Measurements from ENCODE around the gene CEMIP. TPM values are rescaled to one million over a fixed set of nuclear protein-coding genes. Genes with fewer than 3 reads are reported as not detected.

The CEMIP gene
- total RNA-seq, 6 donors from 2014 or later: 0.59 to 38.8 (median 5.7) TPM

DNA sequence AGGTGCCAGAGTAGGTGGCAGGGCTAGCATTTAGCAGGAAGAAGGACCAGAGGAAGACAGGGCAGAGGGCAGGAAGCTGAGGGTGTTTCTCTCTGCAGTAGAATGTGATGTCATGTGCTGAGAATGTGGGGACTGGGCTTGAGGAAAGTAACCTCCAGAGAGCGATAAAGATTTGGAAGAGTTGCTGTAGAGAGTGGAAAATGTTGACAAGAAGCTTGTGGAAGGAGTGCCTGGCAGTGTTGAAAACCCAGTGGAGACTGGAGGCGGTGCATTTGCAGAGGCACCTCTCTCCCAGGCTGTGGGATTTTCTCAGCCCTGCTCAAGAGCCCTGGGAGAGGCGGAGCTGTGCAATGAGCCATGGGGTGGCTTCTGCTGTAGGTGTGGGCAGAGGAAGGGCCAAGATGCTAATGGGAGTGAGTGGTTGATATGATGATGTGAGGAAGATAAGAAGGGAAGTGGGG lies 155.6 kb downstream of the CEMIP start:
- WGBS, 2 donors: 65 to 72% methylated on average over 3 of the region's 3 CpGs
- H3K9me3 ChIP-seq: no peaks in the 10 kb centered on the region
- ATAC-seq (ENCODE audit: low FRiP score in 2 of 2) (peak in 1 of 2 donors; percentile 11), DNase-seq (no peak)
- H3K36me3 ChIP-seq: peaks cover 0 to 12% (median 8%) of the 10 kb centered on the region in 4 donors
- no peak overlapping the region for H3K27ac ChIP-seq
- no peaks in the 10 kb centered on the region for H3K27me3 ChIP-seq
- no peaks in the 10 kb centered on the region for H3K4me1 ChIP-seq
- H3K4me3 ChIP-seq: no peak overlapping the region
- no peak for TF ChIP-seq EP300 (IDR thresholded peaks at IDR 0.05)
- TF ChIP-seq CTCF (IDR thresholded peaks at IDR 0.05): no peak
- no peak for TF ChIP-seq POLR2A (IDR thresholded peaks at IDR 0.05)
- no peak for TF ChIP-seq POLR2AphosphoS5 (IDR thresholded peaks at IDR 0.05)

- Histone ChIP-seq H3K27ac (no peak overlapping the region), H3K27me3 (no peaks in the 10 kb centered on the region), H3K4me3 (no peak overlapping the region), H3K36me3 (peaks cover 0 to 26% (median 20%) of the 10 kb centered on the region in 4 donors), H3K4me1 (no peaks in the 10 kb centered on the region), H3K9me3 (no peaks in the 10 kb centered on the region)
- DNase-seq (peak in 1 of 2 donors; percentile 48), ATAC-seq (ENCODE audit: low FRiP score in 2 of 2) (no peak)
- TF ChIP-seq POLR2AphosphoS5 (IDR thresholded peaks at IDR 0.05) (no peak), CTCF (IDR thresholded peaks at IDR 0.05) (no peak), EP300 (IDR thresholded peaks at IDR 0.05) (no peak), POLR2A (IDR thresholded peaks at IDR 0.05) (no peak)
- 92% methylated on average over 8 to 16 of the region's 16 CpGs for WGBS, 2 donors
Measured at GRCh38 chr15:80936288-80937078, 157.3 kb downstream of the CEMIP start.

- Histone ChIP-seq H3K27ac (no peak overlapping the region), H3K36me3 (peaks cover 3 to 39% (median 28%) of the 10 kb centered on the region in 4 donors), H3K27me3 (no peaks in the 10 kb centered on the region), H3K9me3 (no peaks in the 10 kb centered on the region), H3K4me3 (no peak overlapping the region), H3K4me1 (no peaks in the 10 kb centered on the region)
- ATAC-seq (ENCODE audit: low FRiP score in 2 of 2) (no peak), DNase-seq (no peak)
- WGBS, 2 donors: 97 to 99% methylated on average over 10 to 12 of the region's 12 CpGs
- TF ChIP-seq EP300 (IDR thresholded peaks at IDR 0.05) (no peak), CTCF (IDR thresholded peaks at IDR 0.05) (no peak), POLR2A (IDR thresholded peaks at IDR 0.05) (no peak)
Measured at GRCh38 chr15:80937718-80938117, 158.5 kb downstream of the CEMIP start.

GRCh38 chr15:80939216-80939615 lies 160.0 kb downstream of the CEMIP start:
- DNase-seq: no peak
- WGBS, 2 donors: 98 to 100% methylated on average over 3 of the region's 3 CpGs
- Histone ChIP-seq H3K27me3 (no peaks in the 10 kb centered on the region), H3K4me3 (no peak overlapping the region), H3K36me3 (peaks cover 3 to 52% (median 38%) of the 10 kb centered on the region in 4 donors), H3K27ac (no peak overlapping the region), H3K4me1 (no peaks in the 10 kb centered on the region), H3K9me3 (no peaks in the 10 kb centered on the region)
- no peak for TF ChIP-seq POLR2AphosphoS5 (IDR thresholded peaks at IDR 0.05)
- no peak for TF ChIP-seq CTCF (IDR thresholded peaks at IDR 0.05)
- no peak for TF ChIP-seq POLR2A (IDR thresholded peaks at IDR 0.05)
- TF ChIP-seq EP300 (IDR thresholded peaks at IDR 0.05): no peak
- ATAC-seq (ENCODE audit: low FRiP score in 2 of 2): no peak
